ENCODE data around the gene LPP.

LPP gene

DNA sequence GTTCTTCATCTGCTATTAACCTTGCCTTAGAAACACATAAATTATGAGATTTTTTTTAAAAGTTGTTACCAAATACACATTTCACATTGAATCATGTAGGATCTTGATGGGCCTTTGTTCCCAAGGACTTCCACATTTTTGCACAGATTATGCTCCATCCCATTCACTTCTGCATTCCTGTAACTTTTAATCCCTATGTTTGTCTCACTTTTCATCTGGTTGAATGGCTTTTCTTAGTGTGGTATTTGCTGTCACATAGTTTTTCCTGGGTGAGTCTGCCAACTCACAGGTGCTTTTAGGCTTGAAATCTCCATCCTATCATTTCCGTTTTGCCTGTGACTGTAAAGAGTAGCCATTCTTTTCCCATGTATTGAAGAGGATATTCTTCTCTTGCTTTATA, 720.6 kb downstream of the LPP start:
- Histone ChIP-seq H4K20me1 (ENCODE audit: insufficient read depth, low read length) (no peaks in the 10 kb centered on the region), H3K9ac (ENCODE audit: low read length) (no peak overlapping the region), H3K9me2 (ENCODE audit: low read depth, low read length) (no peaks in the 10 kb centered on the region), H3K4me1 (ENCODE audit: insufficient read depth, low read length, severe bottlenecking) (no peaks in the 10 kb centered on the region), H2AFZ (ENCODE audit: low read length) (no peak overlapping the region), H3F3A (ENCODE audit: insufficient read depth, low read length) (no peaks in the 10 kb centered on the region), H3K27ac (ENCODE audit: low read depth, low read length, poor library complexity, severe bottlenecking) (no peak overlapping the region), H3K9me3 (ENCODE audit: low read length) (no peaks in the 10 kb centered on the region), H3K36me3 (ENCODE audit: insufficient read depth, low read length) (no peaks in the 10 kb centered on the region), H3K4me2 (ENCODE audit: low read length) (no peak overlapping the region), H3K4me3 (ENCODE audit: low read depth, low read length, poor library complexity, severe bottlenecking) (no peak overlapping the region), H3K79me2 (ENCODE audit: insufficient read depth, low read length) (no peaks in the 10 kb centered on the region), H3K27me3 (ENCODE audit: insufficient read depth, low read length) (no peaks in the 10 kb centered on the region)
- TF ChIP-seq EZH2 (IDR thresholded peaks at IDR 0.05; ENCODE audit: borderline replicate concordance, low read length), result no peak
- TF ChIP-seq, protein P1, sequence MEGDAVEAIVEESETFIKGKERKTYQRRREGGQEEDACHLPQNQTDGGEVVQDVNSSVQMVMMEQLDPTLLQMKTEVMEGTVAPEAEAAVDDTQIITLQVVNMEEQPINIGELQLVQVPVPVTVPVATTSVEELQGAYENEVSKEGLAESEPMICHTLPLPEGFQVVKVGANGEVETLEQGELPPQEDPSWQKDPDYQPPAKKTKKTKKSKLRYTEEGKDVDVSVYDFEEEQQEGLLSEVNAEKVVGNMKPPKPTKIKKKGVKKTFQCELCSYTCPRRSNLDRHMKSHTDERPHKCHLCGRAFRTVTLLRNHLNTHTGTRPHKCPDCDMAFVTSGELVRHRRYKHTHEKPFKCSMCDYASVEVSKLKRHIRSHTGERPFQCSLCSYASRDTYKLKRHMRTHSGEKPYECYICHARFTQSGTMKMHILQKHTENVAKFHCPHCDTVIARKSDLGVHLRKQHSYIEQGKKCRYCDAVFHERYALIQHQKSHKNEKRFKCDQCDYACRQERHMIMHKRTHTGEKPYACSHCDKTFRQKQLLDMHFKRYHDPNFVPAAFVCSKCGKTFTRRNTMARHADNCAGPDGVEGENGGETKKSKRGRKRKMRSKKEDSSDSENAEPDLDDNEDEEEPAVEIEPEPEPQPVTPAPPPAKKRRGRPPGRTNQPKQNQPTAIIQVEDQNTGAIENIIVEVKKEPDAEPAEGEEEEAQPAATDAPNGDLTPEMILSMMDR (IDR thresholded peaks at IDR 0.05; ENCODE audit: low read length), result no peak

DNA sequence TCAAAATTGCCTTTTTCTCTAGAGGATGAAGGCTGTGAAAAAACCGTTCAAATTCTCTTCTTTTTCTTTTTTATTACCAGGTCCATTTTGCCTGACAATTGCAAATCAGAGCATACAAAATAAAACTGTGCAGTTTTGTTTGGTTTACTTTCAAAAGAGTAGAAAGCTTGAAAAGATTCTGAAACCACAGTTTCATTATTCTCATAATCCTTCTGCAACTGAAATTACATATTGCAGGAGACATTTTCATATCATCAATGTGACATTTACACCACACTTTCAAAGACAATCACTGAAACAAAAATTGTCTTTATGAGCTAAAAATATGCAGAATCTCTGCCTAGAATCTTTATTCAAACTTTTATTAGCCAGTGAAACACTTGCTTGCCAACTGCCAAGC, 721.5 kb downstream of the LPP start:
- no peaks in the 10 kb centered on the region for H3K27me3 ChIP-seq (ENCODE audit: insufficient read depth, low read length)

DNA sequence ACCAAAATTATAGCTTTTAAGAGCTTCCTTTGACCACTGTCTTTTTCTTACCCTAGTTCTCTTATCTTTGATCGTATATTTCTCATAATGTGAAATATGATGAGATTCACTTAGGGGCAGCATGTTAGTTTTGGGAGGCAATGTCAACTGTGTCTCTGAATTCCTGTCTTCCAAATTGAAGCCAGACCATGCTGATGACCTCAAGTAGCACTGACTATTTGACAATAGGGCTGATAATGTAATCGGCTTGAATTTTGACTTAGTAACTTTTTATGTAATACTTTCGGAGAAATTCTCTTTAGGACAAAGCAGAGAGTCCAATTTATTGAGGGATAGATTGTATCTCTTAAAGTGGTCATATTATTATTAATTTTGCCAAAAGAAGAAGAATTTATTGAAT, 722.4 kb downstream of the LPP start:
- no peak overlapping the region for H3K9ac ChIP-seq (ENCODE audit: low read length)
- no peaks in the 10 kb centered on the region for H3K9me3 ChIP-seq (ENCODE audit: low read length)
- no peak overlapping the region for H2AFZ ChIP-seq (ENCODE audit: low read length)
- no peaks in the 10 kb centered on the region for H3K36me3 ChIP-seq (ENCODE audit: insufficient read depth, low read length)
- H3K4me2 ChIP-seq (ENCODE audit: low read length), result no peak overlapping the region
- no peaks in the 10 kb centered on the region for H3K79me2 ChIP-seq (ENCODE audit: insufficient read depth, low read length)
- H3K4me3 ChIP-seq (ENCODE audit: low read depth, low read length, poor library complexity, severe bottlenecking), result no peak overlapping the region
- no peaks in the 10 kb centered on the region for H3K9me2 ChIP-seq (ENCODE audit: low read depth, low read length)
- H3K27me3 ChIP-seq (ENCODE audit: insufficient read depth, low read length), result no peaks in the 10 kb centered on the region
- no peak overlapping the region for H3K27ac ChIP-seq (ENCODE audit: low read depth, low read length, poor library complexity, severe bottlenecking)
- no peaks in the 10 kb centered on the region for H3F3A ChIP-seq (ENCODE audit: insufficient read depth, low read length)
- no peaks in the 10 kb centered on the region for H4K20me1 ChIP-seq (ENCODE audit: insufficient read depth, low read length)
- H3K4me1 ChIP-seq (ENCODE audit: insufficient read depth, low read length, severe bottlenecking), result no peaks in the 10 kb centered on the region
- no peak for TF ChIP-seq EZH2 (IDR thresholded peaks at IDR 0.05; ENCODE audit: borderline replicate concordance, low read length)
- TF ChIP-seq, protein P1 (IDR thresholded peaks at IDR 0.05; ENCODE audit: low read length), result no peak

More for the DNA sequence above, 721.5 kb downstream of the LPP start:
- H3K9ac ChIP-seq (ENCODE audit: low read length), result no peak overlapping the region
- no peaks in the 10 kb centered on the region for H3K9me3 ChIP-seq (ENCODE audit: low read length)
- no peaks in the 10 kb centered on the region for H4K20me1 ChIP-seq (ENCODE audit: insufficient read depth, low read length)
- H3K4me1 ChIP-seq (ENCODE audit: insufficient read depth, low read length, severe bottlenecking), result no peaks in the 10 kb centered on the region
- H3K9me2 ChIP-seq (ENCODE audit: low read depth, low read length), result no peaks in the 10 kb centered on the region
- H3K36me3 ChIP-seq (ENCODE audit: insufficient read depth, low read length), result no peaks in the 10 kb centered on the region
- TF ChIP-seq, protein P1 (IDR thresholded peaks at IDR 0.05; ENCODE audit: low read length), result no peak
- TF ChIP-seq EZH2 (IDR thresholded peaks at IDR 0.05; ENCODE audit: borderline replicate concordance, low read length), result no peak
- H3K4me2 ChIP-seq (ENCODE audit: low read length), result no peak overlapping the region
- H3F3A ChIP-seq (ENCODE audit: insufficient read depth, low read length), result no peaks in the 10 kb centered on the region
- no peak overlapping the region for H3K27ac ChIP-seq (ENCODE audit: low read depth, low read length, poor library complexity, severe bottlenecking)
- H3K4me3 ChIP-seq (ENCODE audit: low read depth, low read length, poor library complexity, severe bottlenecking), result no peak overlapping the region
- H3K79me2 ChIP-seq (ENCODE audit: insufficient read depth, low read length), result no peaks in the 10 kb centered on the region
- H2AFZ ChIP-seq (ENCODE audit: low read length), result no peak overlapping the region
